ENCODE results near the gene FAM221B.

The FAM221B gene

DNA sequence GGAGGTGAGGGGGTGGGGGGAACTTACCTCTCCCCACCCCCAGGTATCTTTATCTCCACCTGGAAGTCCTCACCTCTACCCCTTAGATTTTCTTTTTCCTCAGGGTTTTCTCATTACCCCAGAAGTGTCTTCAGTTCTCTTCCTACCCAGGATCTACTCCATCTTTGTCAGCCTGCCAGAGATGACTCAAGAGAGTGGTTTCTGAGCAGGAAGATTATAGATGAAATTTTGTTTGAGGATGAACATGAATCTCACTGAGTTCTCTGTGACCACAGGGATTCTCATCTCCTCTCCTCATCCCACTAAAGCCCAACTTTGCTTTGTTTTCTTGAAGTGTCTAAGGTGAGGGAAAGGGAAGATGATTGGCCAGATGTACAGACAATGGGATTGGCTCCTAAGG lies 8.5 kb downstream of the FAM221B start:
- DNase-seq (ENCODE audit: low spot score), result no peak

- no peak for DNase-seq (ENCODE audit: low spot score)
Observed at GRCh38 chr9:35818341-35818740, 10.2 kb downstream of the FAM221B start.

GRCh38 chr9:35816708-35817107 lies 11.8 kb downstream of the FAM221B start:
- DNase-seq (ENCODE audit: low spot score), result no peak

- DNase-seq (ENCODE audit: low spot score), result peak; percentile 98
Observed at GRCh38 chr9:35814841-35815543, 13.5 kb downstream of the FAM221B start, which contains the start of gene HINT2. Gene HINT2, minus strand, starts transcription at chr9:35815042. Its CDS starts 63 bp downstream, at chr9:35814979.

- peak; percentile 73 for DNase-seq (ENCODE audit: low spot score)
Observed at GRCh38 chr9:35814106-35814840, 14.3 kb downstream of the FAM221B start.

DNA sequence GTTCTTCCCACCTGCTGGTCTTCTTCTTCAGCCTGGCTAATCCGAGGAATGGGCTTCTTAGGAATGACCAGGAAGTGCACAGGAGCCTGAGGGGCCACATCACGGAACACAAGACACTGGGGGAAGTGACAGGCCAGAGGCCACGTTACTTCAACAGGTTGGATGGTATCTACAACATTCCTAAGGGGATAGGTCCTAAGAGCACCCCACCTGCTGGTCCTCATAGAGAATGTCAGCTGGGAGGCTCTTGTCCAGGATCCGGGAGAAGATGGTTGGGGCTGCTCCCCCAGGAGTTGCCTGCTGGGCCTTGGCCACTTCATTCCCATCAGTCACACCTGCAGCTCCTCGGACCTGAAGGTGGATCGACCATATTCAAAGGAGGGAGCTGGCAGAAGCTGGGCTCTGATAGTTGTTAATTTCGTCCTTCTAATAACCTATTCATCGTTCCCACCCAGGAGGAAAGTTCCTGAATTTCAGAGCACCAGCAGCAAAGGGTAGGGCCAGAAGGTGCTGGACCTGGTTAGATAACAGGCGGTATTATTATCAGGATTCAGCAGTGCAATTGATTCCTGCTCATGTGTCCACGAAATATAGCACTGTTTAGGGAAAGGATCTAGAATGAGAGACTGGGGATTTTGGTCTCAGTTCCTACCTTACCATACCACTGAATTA lies 15.0 kb downstream of the FAM221B start:
- no peak for DNase-seq (ENCODE audit: low spot score)

GRCh38 chr9:35812025-35812602 lies 16.4 kb downstream of the FAM221B start, which contains the start of gene SPAG8:
Gene SPAG8, minus strand, starts transcription at chr9:35812262. Its CDS starts 115 bp downstream, at chr9:35812147.
- DNase-seq (ENCODE audit: low spot score), result peak; percentile 98

GRCh38 chr9:35811381-35812024 lies 17.0 kb downstream of the FAM221B start:
- DNase-seq (ENCODE audit: low spot score), result peak; percentile 34

DNA sequence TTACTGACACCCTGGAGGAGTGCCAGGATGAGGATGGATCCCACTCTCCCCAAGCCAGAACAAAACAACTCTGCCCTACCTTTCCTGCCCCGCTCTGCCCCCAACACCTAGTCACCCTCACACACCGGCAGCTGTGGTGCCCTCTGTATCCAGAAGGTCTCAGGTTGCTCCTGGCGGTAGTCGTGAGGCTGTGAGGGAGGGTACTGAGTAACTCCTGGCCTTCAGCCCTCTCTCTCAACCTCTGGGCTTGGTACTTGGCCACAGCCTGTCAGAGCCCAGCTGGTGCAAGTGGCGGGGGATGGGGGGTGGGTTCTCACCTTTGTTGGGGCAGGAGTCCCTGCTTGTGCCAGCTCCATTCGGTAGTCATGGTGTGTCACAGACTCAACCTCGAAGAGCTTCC lies 18.4 kb downstream of the FAM221B start:
- no peak for DNase-seq (ENCODE audit: low spot score)

DNA sequence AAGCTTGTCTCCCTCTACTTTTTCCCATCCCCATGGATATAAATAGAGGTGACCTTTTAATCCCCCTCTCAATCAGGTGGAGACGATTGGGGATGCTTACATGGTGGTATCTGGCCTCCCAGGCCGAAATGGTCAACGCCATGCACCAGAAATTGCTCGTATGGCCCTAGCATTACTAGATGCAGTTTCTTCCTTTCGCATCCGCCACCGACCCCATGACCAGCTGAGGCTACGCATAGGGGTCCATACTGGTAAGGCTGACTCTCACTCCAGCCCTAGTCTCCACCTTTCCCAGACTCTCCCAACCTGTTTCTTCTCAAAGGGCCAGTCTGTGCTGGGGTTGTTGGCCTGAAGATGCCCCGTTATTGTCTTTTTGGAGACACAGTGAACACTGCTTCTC lies 20.1 kb downstream of the FAM221B start:
- no peak for DNase-seq (ENCODE audit: low spot score)

GRCh38 chr9:35806101-35806500 lies 22.4 kb downstream of the FAM221B start:
- no peak for DNase-seq (ENCODE audit: low spot score)

GRCh38 chr9:35801328-35802128 lies 27.0 kb downstream of the FAM221B start:
- no peak for DNase-seq (ENCODE audit: low spot score)

- DNase-seq (ENCODE audit: low spot score), result no peak
Observed at GRCh38 chr9:35800530-35800929, 28.0 kb downstream of the FAM221B start.

DNA sequence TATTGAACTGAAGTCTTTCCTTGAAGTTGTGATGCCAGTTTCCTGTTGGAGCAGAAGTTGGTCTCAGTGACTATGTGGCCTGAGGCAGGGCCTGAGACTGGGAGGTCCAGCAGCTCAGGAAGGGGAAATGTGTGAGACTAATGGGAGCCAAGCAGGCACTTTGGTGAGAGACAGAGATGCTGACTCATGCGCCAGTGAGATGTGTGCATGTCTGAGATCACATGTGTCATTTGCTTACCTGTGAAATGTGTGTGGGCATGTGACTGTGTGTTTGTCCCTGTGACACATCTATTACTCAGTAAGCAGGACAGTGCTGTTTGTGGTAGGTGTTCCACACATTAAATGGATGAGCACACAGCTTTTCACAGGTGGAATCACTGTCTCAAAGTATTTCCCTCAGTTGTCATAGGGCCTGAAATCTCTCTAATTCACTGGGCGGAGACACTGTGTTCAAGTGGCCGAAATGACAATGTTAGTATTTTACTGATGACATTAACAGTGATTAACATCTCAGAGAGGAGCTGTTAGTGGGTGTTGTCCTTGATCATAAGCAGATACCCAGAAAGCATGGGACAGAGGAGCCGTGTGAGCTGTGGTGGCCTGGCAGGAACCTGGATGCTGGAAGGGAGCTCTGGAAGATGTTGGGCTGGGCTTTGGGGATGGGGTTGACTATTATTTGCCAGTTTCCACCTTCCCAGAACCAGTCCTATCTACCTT lies 29.7 kb downstream of the FAM221B start:
- DNase-seq (ENCODE audit: low spot score), result no peak

DNA sequence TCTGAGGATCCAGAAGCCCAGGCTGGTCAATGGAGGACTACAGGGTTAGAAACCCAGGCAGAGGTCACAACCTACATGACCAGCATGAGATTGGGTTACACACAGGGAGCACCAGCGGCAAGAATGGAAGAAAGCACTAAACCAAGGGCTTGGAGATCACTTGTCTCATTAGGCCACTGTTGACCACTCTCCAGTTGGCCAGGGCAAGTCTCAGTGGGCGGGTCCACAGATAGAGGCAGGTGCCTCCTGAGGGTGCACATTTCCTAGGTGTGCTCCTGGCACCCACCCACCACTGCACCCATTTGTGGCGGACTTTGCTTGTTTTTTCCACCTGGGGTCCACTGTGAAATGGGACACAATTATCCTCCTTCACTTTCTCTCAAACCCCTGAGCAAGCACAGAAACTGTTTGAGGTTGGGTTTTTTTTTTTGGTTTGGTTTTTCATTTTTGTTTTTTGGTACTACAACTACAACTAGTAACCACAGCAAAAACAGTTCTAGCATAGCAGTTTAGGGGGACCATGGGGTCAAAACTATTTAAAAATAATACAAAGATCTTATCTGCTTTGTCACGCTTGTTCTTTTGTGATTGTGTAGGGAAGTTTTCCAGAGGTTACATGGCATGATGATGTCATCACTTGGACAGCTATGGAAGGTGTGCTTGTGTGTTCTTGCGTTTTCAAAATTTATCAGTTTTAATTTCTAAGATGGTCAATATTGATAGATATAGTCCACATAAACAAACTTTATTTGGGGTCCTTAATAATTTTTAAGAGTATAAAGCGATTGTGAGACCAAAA lies 31.0 kb downstream of the FAM221B start:
- no peak for DNase-seq (ENCODE audit: low spot score)

DNA sequence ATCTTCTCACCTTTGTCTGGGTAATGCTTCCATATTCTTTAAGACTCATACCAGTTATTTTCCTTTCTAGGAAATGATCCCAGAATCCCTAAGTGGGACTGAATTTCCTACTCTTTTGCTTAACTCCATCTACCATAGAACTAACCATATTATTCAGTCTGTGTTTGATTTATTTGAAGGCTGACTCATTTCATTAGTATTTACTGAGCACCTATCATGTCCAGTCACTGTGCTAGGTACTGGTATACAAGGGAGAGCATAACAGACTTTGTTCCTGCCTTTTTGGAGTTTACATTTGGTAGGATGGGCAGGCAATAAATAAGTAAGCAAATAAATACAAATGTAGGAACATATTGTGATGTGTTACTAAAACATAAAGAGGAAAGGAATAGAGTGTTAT lies 32.8 kb downstream of the FAM221B start:
- DNase-seq (ENCODE audit: low spot score), result no peak

DNA sequence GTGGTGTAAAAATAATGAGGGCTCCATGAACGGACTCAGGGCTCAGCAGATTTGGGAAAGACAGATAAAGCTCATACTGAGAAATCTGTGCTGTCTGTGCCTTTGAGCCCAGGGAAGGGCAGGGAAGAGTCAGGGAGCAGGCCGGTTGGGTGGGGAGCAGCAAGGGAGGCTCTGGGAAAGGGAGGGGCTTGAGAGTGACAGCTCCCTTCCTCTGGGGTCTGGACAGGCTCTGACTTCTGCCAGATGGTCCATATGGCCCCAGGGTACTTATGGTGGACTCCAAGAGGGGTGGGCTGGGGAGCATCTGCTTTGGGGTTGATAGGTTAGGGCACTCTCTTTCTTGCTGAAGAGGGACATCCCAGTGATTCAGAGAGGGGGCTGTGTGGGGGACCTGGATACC lies 35.1 kb downstream of the FAM221B start:
- DNase-seq (ENCODE audit: low spot score), result no peak

DNA sequence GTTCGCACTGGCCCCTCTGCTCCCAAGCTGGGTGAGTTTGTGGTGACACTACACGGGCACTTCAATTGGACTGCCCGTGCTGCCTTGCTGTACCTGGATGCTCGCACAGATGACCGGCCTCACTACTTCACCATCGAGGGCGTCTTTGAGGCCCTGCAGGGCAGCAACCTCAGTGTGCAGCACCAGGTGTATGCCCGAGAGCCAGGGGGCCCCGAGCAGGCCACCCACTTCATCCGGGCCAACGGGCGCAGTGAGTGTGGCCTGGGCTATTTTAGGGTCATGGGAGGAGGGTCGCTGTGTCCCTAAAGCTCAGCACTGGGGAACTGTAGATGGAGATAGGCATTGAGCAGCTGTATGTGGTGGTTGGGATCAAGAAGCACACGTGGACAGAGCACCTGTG lies 35.7 kb downstream of the FAM221B start:
- DNase-seq (ENCODE audit: low spot score), result no peak

- DNase-seq (ENCODE audit: low spot score), result no peak
Observed at GRCh38 chr9:35792024-35792813, 36.3 kb downstream of the FAM221B start.

Data from Ammon's horn (tissue), 1 donor.